Stomach smooth muscle (tissue), 2 donors: ENCODE data around the gene REG3A.

Experiments
- H3K27ac ChIP-seq: one replicate; pipeline ENCODE4 v1.7.0; 2013; ENCODE audit warnings: mild to moderate bottlenecking, low read length, inconsistent platforms
- H3K27me3 ChIP-seq, 2 donors: one replicate each; pipeline ENCODE4 v1.7.0; 2013; ENCODE audit warnings: low read length in 2 of 2; ENCODE audit not compliant: insufficient read depth in 2 of 2, control insufficient read depth in 1 of 2
- H3K36me3 ChIP-seq, 2 donors: one replicate each; pipeline ENCODE4 v1.7.0; 2013; ENCODE audit warnings: low read length in 2 of 2; ENCODE audit not compliant: control insufficient read depth in 2 of 2, insufficient read depth in 2 of 2
- H3K4me1 ChIP-seq: one replicate; pipeline ENCODE4 v1.7.0; 2013; ENCODE audit warnings: low read length; ENCODE audit not compliant: control insufficient read depth, insufficient read depth
- H3K4me3 ChIP-seq, 2 donors: one replicate each; pipeline ENCODE4 v1.7.0; 2013; ENCODE audit warnings: low read length in 2 of 2
- H3K9ac ChIP-seq, 2 donors: one replicate each; pipeline ENCODE4 v1.7.0; 2013; ENCODE audit warnings: low read length in 2 of 2, mild to moderate bottlenecking in 1 of 2
- H3K9me3 ChIP-seq, 2 donors: one replicate each; pipeline ENCODE4 v1.7.0; 2013; ENCODE audit warnings: low read length in 2 of 2; ENCODE audit not compliant: control insufficient read depth in 2 of 2
- donor health status: healthy.
- donor health status: Pancreatic carcinoma.

REG3A gene

GRCh38 chr2:79162132-79162531 is 2.6 kb upstream of the REG3A start:
- no peak overlapping the region for H3K4me3 ChIP-seq
- no peak overlapping the region for H3K9ac ChIP-seq
- H3K36me3 ChIP-seq: no peaks in the 10 kb centered on the region
- H3K27me3 ChIP-seq: no peaks in the 10 kb centered on the region
- H3K27ac ChIP-seq: no peak overlapping the region
- H3K4me1 ChIP-seq: no peaks in the 10 kb centered on the region
- peaks cover 0 to 3% of the 10 kb centered on the region in 2 donors for H3K9me3 ChIP-seq

GRCh38 chr2:79159030-79159429 is 523 bp downstream of the REG3A start:
- Histone ChIP-seq H3K4me1 (no peaks in the 10 kb centered on the region), H3K9me3 (peaks cover 0 to 3% of the 10 kb centered on the region in 2 donors), H3K36me3 (no peaks in the 10 kb centered on the region), H3K27me3 (peaks cover 0 to 4% of the 10 kb centered on the region in 2 donors), H3K4me3 (no peak overlapping the region), H3K27ac (no peak overlapping the region), H3K9ac (no peak overlapping the region)

- no peak overlapping the region for H3K9ac ChIP-seq
- peaks cover 0 to 4% of the 10 kb centered on the region in 2 donors for H3K27me3 ChIP-seq
- no peak overlapping the region for H3K27ac ChIP-seq
- peaks cover 0 to 3% of the 10 kb centered on the region in 2 donors for H3K9me3 ChIP-seq
- H3K4me1 ChIP-seq: no peaks in the 10 kb centered on the region
- no peak overlapping the region for H3K4me3 ChIP-seq
- H3K36me3 ChIP-seq: no peaks in the 10 kb centered on the region
Observed at GRCh38 chr2:79155826-79156476, 3.6 kb downstream of the REG3A start.

GRCh38 chr2:79139423-79139822 is 20.1 kb downstream of the REG3A start:
- no peak overlapping the region for H3K4me3 ChIP-seq
- no peak overlapping the region for H3K9ac ChIP-seq
- H3K9me3 ChIP-seq: no peaks in the 10 kb centered on the region
- no peaks in the 10 kb centered on the region for H3K27me3 ChIP-seq
- no peaks in the 10 kb centered on the region for H3K4me1 ChIP-seq
- no peaks in the 10 kb centered on the region for H3K36me3 ChIP-seq
- no peak overlapping the region for H3K27ac ChIP-seq

- no peak overlapping the region for H3K4me3 ChIP-seq
- no peak overlapping the region for H3K9ac ChIP-seq
- H3K9me3 ChIP-seq: no peaks in the 10 kb centered on the region
- H3K27ac ChIP-seq: no peak overlapping the region
- H3K4me1 ChIP-seq: no peaks in the 10 kb centered on the region
- H3K36me3 ChIP-seq: no peaks in the 10 kb centered on the region
- no peaks in the 10 kb centered on the region for H3K27me3 ChIP-seq
Observed at GRCh38 chr2:79138385-79138784, 21.2 kb downstream of the REG3A start.

- Histone ChIP-seq H3K9ac (no peak overlapping the region), H3K4me3 (no peak overlapping the region), H3K27ac (no peak overlapping the region), H3K36me3 (no peaks in the 10 kb centered on the region), H3K4me1 (no peaks in the 10 kb centered on the region), H3K9me3 (no peaks in the 10 kb centered on the region), H3K27me3 (no peaks in the 10 kb centered on the region)
Observed at GRCh38 chr2:79131687-79132086, 27.9 kb downstream of the REG3A start.

- Histone ChIP-seq H3K9ac (no peak overlapping the region), H3K27me3 (no peaks in the 10 kb centered on the region), H3K36me3 (no peaks in the 10 kb centered on the region), H3K27ac (no peak overlapping the region), H3K9me3 (no peaks in the 10 kb centered on the region), H3K4me1 (no peaks in the 10 kb centered on the region), H3K4me3 (no peak overlapping the region)
Observed at GRCh38 chr2:79129804-79130203, 29.7 kb downstream of the REG3A start.

GRCh38 chr2:79129260-79129659 is 30.3 kb downstream of the REG3A start:
- no peaks in the 10 kb centered on the region for H3K36me3 ChIP-seq
- no peak overlapping the region for H3K4me3 ChIP-seq
- no peak overlapping the region for H3K9ac ChIP-seq
- H3K4me1 ChIP-seq: no peaks in the 10 kb centered on the region
- no peak overlapping the region for H3K27ac ChIP-seq
- no peaks in the 10 kb centered on the region for H3K27me3 ChIP-seq
- H3K9me3 ChIP-seq: no peaks in the 10 kb centered on the region

GRCh38 chr2:79128406-79128805 is 31.1 kb downstream of the REG3A start:
- Histone ChIP-seq H3K27me3 (no peaks in the 10 kb centered on the region), H3K9me3 (no peaks in the 10 kb centered on the region), H3K27ac (no peak overlapping the region), H3K4me1 (no peaks in the 10 kb centered on the region), H3K4me3 (no peak overlapping the region), H3K9ac (no peak overlapping the region), H3K36me3 (no peaks in the 10 kb centered on the region)

GRCh38 chr2:79125721-79125985 is 33.9 kb downstream of the REG3A start:
- no peaks in the 10 kb centered on the region for H3K36me3 ChIP-seq
- no peaks in the 10 kb centered on the region for H3K4me1 ChIP-seq
- H3K4me3 ChIP-seq: no peak overlapping the region
- H3K9me3 ChIP-seq: no peaks in the 10 kb centered on the region
- no peak overlapping the region for H3K27ac ChIP-seq
- H3K27me3 ChIP-seq: no peaks in the 10 kb centered on the region
- no peak overlapping the region for H3K9ac ChIP-seq

- Histone ChIP-seq H3K4me1 (no peaks in the 10 kb centered on the region), H3K9ac (no peak overlapping the region), H3K36me3 (no peaks in the 10 kb centered on the region), H3K4me3 (no peak overlapping the region), H3K9me3 (no peaks in the 10 kb centered on the region), H3K27me3 (no peaks in the 10 kb centered on the region), H3K27ac (no peak overlapping the region)
Observed at GRCh38 chr2:79124907-79125720, 34.4 kb downstream of the REG3A start.
